CD14-positive monocyte (primary cell): Measurements from ENCODE around the gene BCAS1. TPM values are rescaled to one million over a fixed set of nuclear protein-coding genes. Genes with fewer than 3 reads are reported as not detected.

ENCODE experiments used
- DNase-seq, 3 donors: peaks; one replicate each; pipeline ENCODE4 v3.0.0-alpha.2; 2011 to 2022
- H2AFZ ChIP-seq: 2 replicates; pipeline ENCODE4 v1.6.0; 2012; ENCODE audit warnings: mild to moderate bottlenecking, low read depth, low read length, inconsistent platforms; ENCODE audit not compliant: insufficient read depth, poor library complexity, severe bottlenecking
- H3K27ac ChIP-seq, 2 donors: 1 replicate in 1 of 2; 2 replicates in 1 of 2; pipeline ENCODE4 v1.5.1; 2012 to 2013; ENCODE audit warnings: low read length in 2 of 2, control low read depth in 1 of 2, inconsistent platforms in 1 of 2, low read depth in 1 of 2, mild to moderate bottlenecking in 1 of 2
- H3K27me3 ChIP-seq, 2 donors: one replicate each; pipeline versions ENCODE4 v1.6.0 to v1.6.1; 2011 to 2013; ENCODE audit warnings: low read length in 2 of 2; ENCODE audit not compliant: control insufficient read depth in 2 of 2, insufficient read depth in 2 of 2
- H3K36me3 ChIP-seq, 2 donors: replicated peaks in 1 of 2; 1 replicate in 1 of 2; 2 replicates in 1 of 2; pipeline versions ENCODE4 v1.5.1 to v1.6.1; 2012 to 2013; ENCODE audit warnings: low read length in 2 of 2, control low read depth in 1 of 2, inconsistent platforms in 1 of 2, mild to moderate bottlenecking in 1 of 2; ENCODE audit not compliant: insufficient read depth in 2 of 2, control insufficient read depth in 1 of 2
- H3K4me1 ChIP-seq, 2 donors: 1 replicate in 1 of 2; 2 replicates in 1 of 2; pipeline versions ENCODE4 v1.5.1 to v1.6.1; 2012 to 2013; ENCODE audit warnings: low read length in 2 of 2, control low read depth in 1 of 2, inconsistent platforms in 1 of 2, mild to moderate bottlenecking in 1 of 2, moderate library complexity in 1 of 2; ENCODE audit not compliant: insufficient read depth in 2 of 2, control insufficient read depth in 1 of 2
- H3K4me2 ChIP-seq: replicated peaks from 2 replicates; pipeline ENCODE3; 2012; ENCODE audit warnings: low read length, moderate library complexity, mild to moderate bottlenecking; ENCODE audit not compliant: poor library complexity, severe bottlenecking; ENCODE audit errors: extremely low read depth
- H3K4me3 ChIP-seq, 3 experiments: fragments of 200-600 bp in 1 of 3; sonication (generic) in 1 of 3; replicated peaks in 1 of 3; 1 replicate in 2 of 3; 2 replicates in 1 of 3; pipeline ENCODE4 v1.5.1; 2011 to 2013; ENCODE audit warnings: low read length in 3 of 3, mild to moderate bottlenecking in 3 of 3, control low read depth in 2 of 3, low read depth in 2 of 3, inconsistent platforms in 1 of 3, moderate library complexity in 1 of 3
- H3K79me2 ChIP-seq: 2 replicates; pipeline ENCODE4 v1.6.0; 2012; ENCODE audit warnings: mild to moderate bottlenecking, control low read depth, inconsistent platforms, low read length, moderate library complexity; ENCODE audit not compliant: insufficient read depth
- H3K9ac ChIP-seq: 2 replicates; pipeline ENCODE4 v1.6.0; 2017; ENCODE audit warnings: low read length, mild to moderate bottlenecking; ENCODE audit not compliant: insufficient read depth, poor library complexity, severe bottlenecking
- H3K9me3 ChIP-seq, 2 donors: replicated peaks in 1 of 2; 1 replicate in 1 of 2; 2 replicates in 1 of 2; pipeline versions ENCODE4 v1.5.1 to v1.6.1; 2012 to 2013; ENCODE audit warnings: low read length in 2 of 2, control low read depth in 1 of 2; ENCODE audit not compliant: control insufficient read depth in 1 of 2, insufficient read depth in 1 of 2
- H4K20me1 ChIP-seq: 2 replicates; pipeline ENCODE4 v1.6.0; 2012; ENCODE audit warnings: mild to moderate bottlenecking, low read length, control low read depth, moderate library complexity; ENCODE audit not compliant: insufficient read depth
- H3K27ac Mint-ChIP-seq, 7 donors: one replicate each; pipeline ENCODE4 v1.8.0; 2020; ENCODE audit warnings: mild to moderate bottlenecking in 7 of 7, mixed read lengths in 7 of 7, moderate library complexity in 6 of 7, inconsistent platforms in 2 of 7
- H3K27me3 Mint-ChIP-seq, 3 donors: one replicate each; pipeline ENCODE4 v1.8.0; 2021 to 2022; ENCODE audit warnings: low read depth in 3 of 3, mild to moderate bottlenecking in 3 of 3, mixed read lengths in 3 of 3, moderate library complexity in 3 of 3, inconsistent platforms in 1 of 3
- H3K36me3 Mint-ChIP-seq, 2 donors: one replicate each; pipeline ENCODE4 v1.8.0; 2020; ENCODE audit warnings: mixed read lengths in 2 of 2, inconsistent platforms in 1 of 2, mild to moderate bottlenecking in 1 of 2
- H3K4me1 Mint-ChIP-seq: one replicate; pipeline ENCODE4 v1.8.0; 2020; ENCODE audit warnings: mild to moderate bottlenecking, mixed read lengths
- H3K4me3 Mint-ChIP-seq, 2 donors: one replicate each; pipeline ENCODE4 v1.8.0; 2020; ENCODE audit warnings: mild to moderate bottlenecking in 2 of 2, mixed read lengths in 2 of 2, moderate library complexity in 1 of 2
- H3K9me3 Mint-ChIP-seq, 7 donors: one replicate each; pipeline ENCODE4 v1.8.0; 2020 to 2022; ENCODE audit warnings: mixed read lengths in 7 of 7, mild to moderate bottlenecking in 6 of 7, moderate library complexity in 6 of 7, inconsistent platforms in 2 of 7
- CTCF ChIP-seq: fragments of 200-600 bp; IDR thresholded peaks from one replicate; pipeline ENCODE4 v1.8.0; 2022; ENCODE audit warnings: antibody characterized with exemption, mild to moderate bottlenecking
- WGBS: methylation state at CpG from one replicate; pipeline ENCODE4 v1.1.5; 2013; ENCODE audit warnings: missing lambda C conversion rate; ENCODE audit not compliant: insufficient coverage; 5-methylcytosine and 5-hydroxymethylcytosine counted together
- intact Hi-C, 2 donors: fragments of 100-400 bp; cut with micrococcal nuclease; formaldehyde crosslinking; loops; one replicate each; pipeline versions ENCODE4 v1.15.0 to v1.15.1; 2023
- polyA plus RNA-seq, 3 donors: library from polyadenylated mRNA; depleted of rRNA in 1 of 3; unstranded in 2 of 3; stranded (reverse) in 1 of 3; fragments of 300-500 nt in 2 of 3; fragments of >200 nt in 1 of 3; fragmentation: Illumina TruSeq in 2 of 3; gene quantifications; 1 replicate in 2 of 3; 2 replicates in 1 of 3; pipeline ENCODE4 v1.2.3, GENCODE V29; 2012 to 2021

The BCAS1 gene
- polyA plus RNA-seq, 3 donors, result 0.01 to 0.02 TPM; not detected in 1

- H3K9me3 Mint-ChIP-seq, result peaks cover 0 to 6% (median 3%) of the 10 kb centered on the region in 7 donors
- H3K4me3 Mint-ChIP-seq, result no peak overlapping the region
- H3K9me3 ChIP-seq, result peaks cover 0 to 2% of the 10 kb centered on the region in 2 donors
- H3K4me2 ChIP-seq, result no peak overlapping the region
- H4K20me1 ChIP-seq, result no peaks in the 10 kb centered on the region
- intact Hi-C loops, result no loop called here
- peaks cover 2 to 4% of the 10 kb centered on the region in 2 donors for H3K27me3 ChIP-seq
- no peak overlapping the region for H3K9ac ChIP-seq
- H3K79me2 ChIP-seq, result no peaks in the 10 kb centered on the region
- no peaks in the 10 kb centered on the region for H3K36me3 Mint-ChIP-seq
- H2AFZ ChIP-seq, result no peak overlapping the region
- no peaks in the 10 kb centered on the region for H3K36me3 ChIP-seq
- no peak overlapping the region for H3K27ac ChIP-seq
- 52% methylated on average over 2 of the region's 5 CpGs for WGBS
- no peak overlapping the region for H3K4me3 ChIP-seq
- no peak overlapping the region for H3K27ac Mint-ChIP-seq
- no peaks in the 10 kb centered on the region for H3K4me1 ChIP-seq
- no peak for TF ChIP-seq CTCF
- H3K27me3 Mint-ChIP-seq, result peaks cover 4 to 14% (median 5%) of the 10 kb centered on the region in 3 donors
- no peak for DNase-seq
- H3K4me1 Mint-ChIP-seq, result no peaks in the 10 kb centered on the region
Measured at GRCh38 chr20:53993310-53993709, 77.1 kb downstream of the BCAS1 start.

- Histone ChIP-seq H4K20me1 (no peaks in the 10 kb centered on the region), H3K4me1 (no peaks in the 10 kb centered on the region), H2AFZ (no peak overlapping the region), H3K4me2 (no peak overlapping the region), H3K9me3 (no peaks in the 10 kb centered on the region), H3K36me3 (no peaks in the 10 kb centered on the region), H3K27me3 (peaks cover 0 to 2% of the 10 kb centered on the region in 2 donors), H3K9ac (no peak overlapping the region), H3K27ac (no peak overlapping the region), H3K4me3 (no peak overlapping the region), H3K79me2 (no peaks in the 10 kb centered on the region)
- peaks cover 0 to 10% (median 1%) of the 10 kb centered on the region in 3 donors for H3K27me3 Mint-ChIP-seq
- intact Hi-C loops, result no loop called here
- WGBS, result 100% methylated on average over 5 of the region's 9 CpGs
- no peak overlapping the region for H3K4me3 Mint-ChIP-seq
- H3K27ac Mint-ChIP-seq, result no peak overlapping the region
- DNase-seq, result no peak
- no peak for TF ChIP-seq CTCF
- no peaks in the 10 kb centered on the region for H3K4me1 Mint-ChIP-seq
- H3K9me3 Mint-ChIP-seq, result no peaks in the 10 kb centered on the region
- no peaks in the 10 kb centered on the region for H3K36me3 Mint-ChIP-seq
Measured at GRCh38 chr20:53990768-53991450, 79.5 kb downstream of the BCAS1 start.
